Measurements from ENCODE around the gene ALG12. TPM values are rescaled to one million over a fixed set of nuclear protein-coding genes. Genes with fewer than 3 reads are reported as not detected.
A peak's percentile ranks its signal among the peaks of the same experiment; 100 is the strongest.

Gene ALG12
- total RNA-seq, 2 experiments from 2014 or later, result 12.4 to 13.8 TPM

DNA sequence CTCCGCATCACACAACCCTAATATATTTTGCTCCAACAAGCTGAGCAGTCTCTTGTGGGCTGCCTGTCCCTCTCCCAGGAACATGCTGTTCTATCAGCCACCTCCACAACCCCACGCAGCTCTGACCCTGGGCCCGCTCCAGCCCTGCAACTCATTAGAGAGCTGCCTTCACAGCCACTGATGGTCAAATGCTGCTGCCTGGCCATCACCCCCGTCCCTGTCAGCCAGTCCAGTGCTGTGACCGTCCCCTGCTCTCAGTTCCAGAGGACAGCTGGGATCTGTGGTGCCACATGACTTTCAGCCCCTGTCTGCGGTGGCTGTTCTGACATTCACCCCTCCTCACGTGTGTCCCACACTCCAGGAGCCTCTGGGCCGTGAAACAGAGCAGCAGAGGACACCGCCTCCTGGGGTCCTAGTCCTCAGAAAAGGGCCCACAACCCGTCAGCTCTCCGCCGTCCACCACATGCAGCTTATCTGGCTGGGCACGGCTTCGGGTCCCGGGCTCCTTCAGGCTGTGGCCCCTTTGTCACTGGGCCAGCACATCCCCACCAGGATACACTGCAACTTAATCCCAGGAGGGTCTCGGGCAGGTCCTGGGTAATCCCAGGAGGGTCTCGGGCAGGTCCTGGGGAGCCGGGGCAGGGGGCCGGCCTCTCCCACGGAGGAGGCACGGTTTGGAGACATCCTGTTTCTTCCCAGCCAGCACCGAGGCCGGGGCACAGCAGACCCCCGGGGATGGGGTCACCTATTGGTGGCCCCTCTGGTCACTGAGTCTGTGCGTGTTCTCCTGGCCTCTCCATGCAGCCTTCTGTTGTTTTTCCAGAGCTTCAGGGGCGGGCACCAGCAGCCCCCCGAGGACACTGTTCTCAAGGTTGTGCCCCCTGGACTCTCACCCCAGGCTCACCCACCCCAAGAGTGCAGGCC lies 15.3 kb upstream of the ALG12 start:
- POLR2A ChIA-PET, result interaction anchor here (1.0 to 2.0 kb wide), 6 partner anchors 16 to 97 kb away, joined by 3 to 6 read pairs (median 4); partner anchors contain the start of genes ALG12, CRELD2 and PIM3
- intact Hi-C loops (cut with micrococcal nuclease), result loop anchor here (10.0 kb wide), 1 partner anchor 601 kb away; the partner anchor contains the start of gene TYMP
- CTCF ChIA-PET, result interaction anchor here (0.6 to 5.0 kb wide), 3 partner anchors 46 to 376 kb away, joined by 3 to 95 read pairs (median 9); no protein-coding TSS in a partner anchor
- no peak for DNase-seq
- H3K36me3 Mint-ChIP-seq, result no peaks in the 10 kb centered on the region
- H3K4me3 Mint-ChIP-seq, result peak overlapping the region; percentile 69
- peaks cover 39% of the 10 kb centered on the region for H3K4me1 Mint-ChIP-seq (ENCODE audit: low read depth)
- peak overlapping the region; percentile 71 for H3K27ac Mint-ChIP-seq
- H3K9me3 Mint-ChIP-seq, result no peaks in the 10 kb centered on the region
- H3K27me3 Mint-ChIP-seq, result no peaks in the 10 kb centered on the region

- CTCF ChIA-PET, result interaction anchor here (0.6 to 5.0 kb wide), 23 partner anchors 9 to 278 kb away, joined by 3 to 95 read pairs (median 6); no protein-coding TSS in a partner anchor
- H3K27ac Mint-ChIP-seq, result peak overlapping the region; percentile 66
- peaks cover 40% of the 10 kb centered on the region for H3K4me1 Mint-ChIP-seq (ENCODE audit: low read depth)
- no peaks in the 10 kb centered on the region for H3K9me3 Mint-ChIP-seq
- peaks cover 6% of the 10 kb centered on the region for H3K36me3 Mint-ChIP-seq
- intact Hi-C loops (cut with micrococcal nuclease), result loop anchor here (1.0 to 10.0 kb wide), 3 partner anchors 31 to 604 kb away; partner anchors contain the start of gene TYMP
- DNase-seq, result peak; percentile 77
- H3K27me3 Mint-ChIP-seq, result no peaks in the 10 kb centered on the region
- H3K4me3 Mint-ChIP-seq, result peak overlapping the region; percentile 6
- POLR2A ChIA-PET, result interaction anchor here (1.1 to 2.3 kb wide), 5 partner anchors 29 to 100 kb away, joined by 3 to 10 read pairs (median 6); partner anchors contain the start of gene PIM3
These were observed 12.6 kb upstream of the ALG12 start for GRCh38 chr22:49930596-49931412.

- peaks cover 12% of the 10 kb centered on the region for H3K36me3 Mint-ChIP-seq
These were observed 11.8 kb upstream of the ALG12 start for GRCh38 chr22:49929994-49930575.

GRCh38 chr22:49929211-49929979 lies 11.2 kb upstream of the ALG12 start:
- H3K36me3 Mint-ChIP-seq, result peaks cover 13% of the 10 kb centered on the region
- intact Hi-C loops (cut with micrococcal nuclease), result loop anchor here (1.0 to 5.0 kb wide), 2 partner anchors 101 to 218 kb away; no protein-coding TSS in a partner anchor
- H3K4me3 Mint-ChIP-seq, result no peak overlapping the region
- POLR2A ChIA-PET, result interaction anchor here (2.3 kb wide), 1 partner anchor 33 kb away, joined by 10 read pairs; no protein-coding TSS in a partner anchor
- H3K4me1 Mint-ChIP-seq (ENCODE audit: low read depth), result peaks cover 48% of the 10 kb centered on the region
- H3K9me3 Mint-ChIP-seq, result no peaks in the 10 kb centered on the region
- DNase-seq, result peak; percentile 80
- CTCF ChIA-PET, result interaction anchor here (0.6 to 5.0 kb wide), 12 partner anchors 15 to 596 kb away, joined by 3 to 95 read pairs (median 6); partner anchors contain the start of gene SCO2
- no peak overlapping the region for H3K27ac Mint-ChIP-seq
- H3K27me3 Mint-ChIP-seq, result no peaks in the 10 kb centered on the region

More at GRCh38 chr22:49929994-49930575, 11.8 kb upstream of the ALG12 start:
- Mint-ChIP-seq H3K27me3 (no peaks in the 10 kb centered on the region), H3K4me3 (no peak overlapping the region), H3K9me3 (no peaks in the 10 kb centered on the region), H3K4me1 (ENCODE audit: low read depth) (peaks cover 47% of the 10 kb centered on the region), H3K27ac (no peak overlapping the region)
- ChIA-PET POLR2A (interaction anchor here (1.5 to 2.3 kb wide), 3 partner anchors 30 to 40 kb away, joined by 6 to 10 read pairs (median 8); partner anchors contain the start of gene PIM3), CTCF (interaction anchor here (0.6 to 5.0 kb wide), 17 partner anchors 16 to 596 kb away, joined by 3 to 95 read pairs (median 6); partner anchors contain the start of gene SCO2)
- intact Hi-C loops (cut with micrococcal nuclease), result loop anchor here (1.0 to 10.0 kb wide), 3 partner anchors 100 to 605 kb away; partner anchors contain the start of gene TYMP
- DNase-seq, result no peak

- Mint-ChIP-seq H3K4me3 (no peak overlapping the region), H3K27ac (no peak overlapping the region), H3K4me1 (ENCODE audit: low read depth) (peaks cover 48% of the 10 kb centered on the region), H3K27me3 (no peaks in the 10 kb centered on the region), H3K9me3 (no peaks in the 10 kb centered on the region), H3K36me3 (peaks cover 13% of the 10 kb centered on the region)
- POLR2A ChIA-PET, result no interaction called here
- DNase-seq, result no peak
- intact Hi-C loops (cut with micrococcal nuclease), result loop anchor here (1.0 to 5.0 kb wide), 2 partner anchors 102 to 219 kb away; no protein-coding TSS in a partner anchor
- CTCF ChIA-PET, result interaction anchor here (2.6 kb wide), 1 partner anchor 102 kb away, joined by 16 read pairs; no protein-coding TSS in a partner anchor
These were observed 10.4 kb upstream of the ALG12 start for GRCh38 chr22:49928555-49929210.

GRCh38 chr22:49928185-49928495 lies 9.9 kb upstream of the ALG12 start:
- H3K9me3 Mint-ChIP-seq, result no peaks in the 10 kb centered on the region
- DNase-seq, result no peak
- no peak overlapping the region for H3K4me3 Mint-ChIP-seq
- ChIA-PET POLR2A (no interaction called here), CTCF (interaction anchor here (2.6 kb wide), 1 partner anchor 102 kb away, joined by 16 read pairs; no protein-coding TSS in a partner anchor)
- intact Hi-C loops (cut with micrococcal nuclease), result loop anchor here (5.0 kb wide), 1 partner anchor 219 kb away; no protein-coding TSS in a partner anchor
- no peaks in the 10 kb centered on the region for H3K27me3 Mint-ChIP-seq
- peaks cover 44% of the 10 kb centered on the region for H3K4me1 Mint-ChIP-seq (ENCODE audit: low read depth)
- peaks cover 13% of the 10 kb centered on the region for H3K36me3 Mint-ChIP-seq
- no peak overlapping the region for H3K27ac Mint-ChIP-seq

DNA sequence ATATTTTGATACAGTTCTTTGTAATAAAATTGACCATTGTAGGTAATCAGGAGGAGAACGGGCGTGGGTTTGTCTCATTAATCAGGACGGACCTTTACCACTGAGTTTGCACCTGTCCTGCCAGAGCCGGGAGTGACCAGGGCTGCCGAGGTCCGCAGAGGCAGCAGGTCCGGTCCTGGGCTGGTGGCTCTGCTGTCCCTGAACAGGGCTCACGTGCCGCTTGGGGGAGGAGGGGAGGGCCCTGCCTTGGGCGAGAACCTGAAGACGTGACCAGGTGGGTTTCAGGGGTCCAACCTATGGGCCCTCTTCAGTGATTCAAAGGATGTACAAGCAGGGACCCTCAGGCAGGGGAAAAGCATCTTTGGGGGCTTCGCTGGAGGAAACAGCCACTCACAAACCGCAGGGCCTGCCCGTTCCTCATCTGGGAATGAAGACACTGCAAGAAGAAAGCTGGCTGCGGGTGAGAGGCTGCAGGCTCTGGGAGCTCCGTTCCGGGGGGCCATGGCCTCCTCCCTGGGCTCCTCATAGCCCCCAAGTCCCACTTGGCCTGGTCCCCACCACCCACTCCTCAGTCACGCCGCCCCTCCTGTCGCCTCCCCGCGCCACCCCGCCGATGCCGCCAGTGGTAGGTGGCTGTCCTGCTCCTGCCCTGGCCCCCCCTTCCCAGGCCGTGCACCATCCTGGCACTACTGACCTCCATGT lies 9.4 kb upstream of the ALG12 start:
- H3K4me1 Mint-ChIP-seq (ENCODE audit: low read depth), result peaks cover 40% of the 10 kb centered on the region
- CTCF ChIA-PET, result interaction anchor here (1.0 to 2.6 kb wide), 2 partner anchors 103 to 160 kb away, joined by 5 to 16 read pairs; no protein-coding TSS in a partner anchor
- peaks cover 13% of the 10 kb centered on the region for H3K36me3 Mint-ChIP-seq
- peak overlapping the region; percentile 66 for H3K27ac Mint-ChIP-seq
- intact Hi-C loops (cut with micrococcal nuclease), result loop anchor here (5.0 kb wide), 1 partner anchor 220 kb away; no protein-coding TSS in a partner anchor
- DNase-seq, result no peak
- POLR2A ChIA-PET, result no interaction called here
- H3K9me3 Mint-ChIP-seq, result no peaks in the 10 kb centered on the region
- no peak overlapping the region for H3K4me3 Mint-ChIP-seq
- H3K27me3 Mint-ChIP-seq, result no peaks in the 10 kb centered on the region

DNA sequence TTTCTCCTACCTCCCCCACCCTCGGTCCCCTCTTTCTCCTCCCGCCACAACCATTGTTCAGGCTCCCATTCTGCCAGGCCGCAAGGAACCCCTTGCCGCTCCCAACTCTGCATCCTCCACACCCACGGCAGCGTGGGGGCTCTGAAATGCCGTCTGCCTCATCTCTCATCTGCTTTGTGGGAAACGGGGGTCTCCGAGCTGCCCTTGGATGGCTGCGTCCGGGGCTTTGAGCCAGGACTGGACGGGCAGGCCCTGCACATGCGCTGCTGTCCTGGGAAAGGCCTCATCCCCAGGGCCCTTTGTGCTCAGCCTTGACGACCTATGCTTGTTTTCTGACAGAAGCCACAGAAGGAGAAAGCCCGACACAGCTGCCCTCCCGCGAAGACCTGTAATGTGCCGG lies 8.7 kb upstream of the ALG12 start:
- Mint-ChIP-seq H3K4me3 (no peak overlapping the region), H3K27me3 (no peaks in the 10 kb centered on the region), H3K4me1 (ENCODE audit: low read depth) (peaks cover 40% of the 10 kb centered on the region), H3K9me3 (no peaks in the 10 kb centered on the region), H3K27ac (peak overlapping the region; percentile 66), H3K36me3 (peaks cover 13% of the 10 kb centered on the region)
- ChIA-PET POLR2A (no interaction called here), CTCF (interaction anchor here (1.0 to 2.6 kb wide), 2 partner anchors 103 to 159 kb away, joined by 5 to 16 read pairs; no protein-coding TSS in a partner anchor)
- no peak for DNase-seq
- intact Hi-C loops (cut with micrococcal nuclease), result loop anchor here (5.0 kb wide), 1 partner anchor 220 kb away; no protein-coding TSS in a partner anchor

DNA sequence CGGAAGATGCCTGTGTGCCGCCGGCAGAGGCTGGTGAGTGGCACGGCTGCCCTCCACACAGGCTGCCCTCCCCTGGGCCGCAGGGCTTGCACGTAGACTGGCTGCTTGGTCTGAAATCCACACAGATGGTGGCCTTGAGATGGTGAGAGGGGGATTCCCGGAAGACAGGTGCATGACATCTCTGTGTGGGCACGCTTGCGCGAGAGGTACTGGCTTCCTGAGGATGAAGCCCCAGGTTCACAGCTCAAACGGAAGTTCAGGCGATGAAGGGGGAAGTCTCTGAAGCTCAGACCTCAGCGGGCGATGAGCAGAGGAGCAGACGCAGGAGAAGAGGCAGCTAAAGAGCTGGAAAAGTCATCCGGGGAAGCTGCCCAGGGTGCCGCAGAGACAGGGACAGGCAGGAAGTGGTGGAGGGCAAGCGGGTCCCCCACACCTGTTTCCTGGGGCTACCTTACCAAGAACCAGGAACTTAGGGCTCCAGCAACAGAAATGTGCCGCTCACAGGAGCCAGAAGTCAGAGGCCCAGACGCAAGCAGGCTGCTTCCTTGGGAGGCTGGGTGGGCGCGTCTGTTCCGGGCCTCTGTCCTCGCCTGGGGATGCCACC lies 7.4 kb upstream of the ALG12 start:
- H3K36me3 Mint-ChIP-seq, result peaks cover 13% of the 10 kb centered on the region
- H3K27me3 Mint-ChIP-seq, result no peaks in the 10 kb centered on the region
- intact Hi-C loops (cut with micrococcal nuclease), result loop anchor here (2.0 to 5.0 kb wide), 2 partner anchors 73 to 222 kb away; partner anchors contain the start of gene ZBED4
- ChIA-PET POLR2A (interaction anchor here (0.6 to 1.0 kb wide), 2 partner anchors 34 to 104 kb away, joined by 3 read pairs; no protein-coding TSS in a partner anchor), CTCF (interaction anchor here (0.9 to 1.5 kb wide), 4 partner anchors 11 to 158 kb away, joined by 3 to 17 read pairs (median 6); no protein-coding TSS in a partner anchor)
- peak overlapping the region; percentile 88 for H3K27ac Mint-ChIP-seq
- no peaks in the 10 kb centered on the region for H3K9me3 Mint-ChIP-seq
- peak overlapping the region; percentile 68 for H3K4me3 Mint-ChIP-seq
- DNase-seq, result peak; percentile 77
- H3K4me1 Mint-ChIP-seq (ENCODE audit: low read depth), result peaks cover 28% of the 10 kb centered on the region
